HG02852 (cell line): Measurements from ENCODE around the gene ERBB4.
"Not testable (repeated sequence)": the region's sequence is repeated elsewhere in the genome, so short reads cannot be mapped to it uniquely, and the experiment has no call there.

Experiments used
- ATAC-seq: cut with Tn5 transposase; IDR thresholded peaks from one replicate; pipeline ENCODE4 v1.9.1; 2021; ENCODE audit warnings: mild to moderate bottlenecking, moderate library complexity; ENCODE audit not compliant: unreplicated experiment

The ERBB4 gene

DNA sequence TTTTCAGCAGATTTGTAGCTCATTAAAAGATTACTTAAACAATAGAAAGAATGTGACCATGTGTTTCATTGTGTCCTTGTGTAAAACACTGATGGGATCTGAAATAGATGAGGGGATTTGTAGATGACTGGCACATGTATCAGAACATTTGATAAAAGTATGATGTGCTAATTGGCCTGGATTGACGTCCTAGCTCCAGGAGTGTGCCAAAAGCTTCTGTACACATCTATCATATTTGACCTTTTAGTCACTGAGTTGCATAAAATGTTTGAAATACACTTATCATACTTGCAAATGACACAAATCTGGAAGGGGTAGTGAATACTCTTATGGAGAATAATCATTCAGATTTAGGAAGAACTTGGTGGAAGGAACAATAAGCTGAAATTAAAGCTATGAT lies 778.5 kb downstream of the ERBB4 start:
- no peak for ATAC-seq

DNA sequence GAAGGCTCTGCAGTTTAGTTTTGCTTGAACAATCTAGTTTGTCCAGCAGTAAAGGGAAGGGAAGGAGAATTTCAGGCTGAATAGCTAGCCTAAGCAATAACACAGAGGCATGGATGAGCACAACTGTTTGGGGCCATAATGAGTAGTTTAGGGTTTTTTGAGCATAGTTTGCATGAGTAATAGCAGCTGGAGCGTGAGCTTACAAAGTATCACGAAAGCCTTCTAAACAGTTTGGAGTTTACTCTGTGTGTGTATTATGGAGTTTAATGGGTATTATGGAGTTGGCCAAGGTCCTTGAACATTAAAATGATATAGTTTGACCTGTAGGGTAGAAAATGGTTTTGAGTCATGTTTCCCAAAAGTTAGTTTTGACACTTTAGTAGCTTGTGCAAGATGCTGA lies 782.3 kb downstream of the ERBB4 start:
- no peak for ATAC-seq

DNA sequence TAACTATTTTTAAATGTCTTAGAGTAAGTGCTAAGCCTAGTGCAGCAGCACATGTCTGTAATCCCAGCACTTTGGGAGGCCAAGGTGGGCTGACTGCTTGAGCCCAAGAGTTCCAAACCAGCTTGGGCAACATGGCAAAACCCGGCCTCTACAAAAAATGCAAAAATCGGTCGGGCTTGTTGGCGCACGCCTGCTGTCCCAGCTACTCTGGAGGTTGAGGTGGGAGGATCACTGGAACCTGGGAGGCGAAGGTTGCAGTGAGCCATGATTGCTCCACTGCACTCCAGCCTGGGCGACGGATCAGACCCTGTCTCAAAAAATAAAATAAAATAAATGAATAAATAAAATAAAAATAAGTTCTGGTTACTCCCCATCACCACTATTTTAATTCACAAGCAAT lies 783.4 kb downstream of the ERBB4 start:
- ATAC-seq: no peak

DNA sequence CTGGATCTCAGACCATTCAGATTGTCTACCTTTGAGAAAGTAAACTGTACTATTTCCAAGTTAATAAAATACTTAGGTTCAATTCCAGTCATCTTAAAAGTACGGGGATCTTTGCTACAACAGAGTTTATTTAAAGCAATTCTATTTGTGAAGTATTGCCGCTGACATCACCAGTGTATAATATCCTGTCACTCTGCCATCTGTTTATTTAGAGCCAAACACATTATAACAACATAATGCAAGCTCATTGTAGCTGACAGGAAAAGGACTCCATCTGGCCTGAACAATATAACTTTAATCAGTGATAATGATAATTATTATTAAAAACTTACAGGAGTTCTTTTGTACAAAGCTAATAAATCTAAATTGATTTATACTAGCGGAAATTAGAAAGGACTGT lies 786.8 kb downstream of the ERBB4 start:
- ATAC-seq: no peak

DNA sequence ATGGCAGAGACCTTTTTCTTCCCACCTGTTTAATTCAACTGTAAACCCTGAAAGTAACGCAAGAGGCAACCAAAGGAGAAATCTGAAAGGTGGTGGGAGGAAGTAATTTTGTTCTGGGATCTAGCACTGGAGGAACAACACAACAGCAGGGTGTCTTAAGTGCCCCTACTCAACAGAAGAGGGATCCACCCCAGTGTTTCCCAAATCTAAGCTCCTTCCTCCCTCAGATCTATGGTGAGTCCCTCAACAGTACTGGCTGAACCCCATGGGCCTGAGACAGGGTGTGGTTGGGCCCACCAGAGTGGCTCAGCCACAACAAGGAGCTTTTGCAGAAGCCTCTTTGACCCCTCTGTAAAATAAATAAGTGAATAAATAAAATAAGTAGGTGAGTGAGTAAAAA lies 790.3 kb downstream of the ERBB4 start:
- ATAC-seq: no peak

DNA sequence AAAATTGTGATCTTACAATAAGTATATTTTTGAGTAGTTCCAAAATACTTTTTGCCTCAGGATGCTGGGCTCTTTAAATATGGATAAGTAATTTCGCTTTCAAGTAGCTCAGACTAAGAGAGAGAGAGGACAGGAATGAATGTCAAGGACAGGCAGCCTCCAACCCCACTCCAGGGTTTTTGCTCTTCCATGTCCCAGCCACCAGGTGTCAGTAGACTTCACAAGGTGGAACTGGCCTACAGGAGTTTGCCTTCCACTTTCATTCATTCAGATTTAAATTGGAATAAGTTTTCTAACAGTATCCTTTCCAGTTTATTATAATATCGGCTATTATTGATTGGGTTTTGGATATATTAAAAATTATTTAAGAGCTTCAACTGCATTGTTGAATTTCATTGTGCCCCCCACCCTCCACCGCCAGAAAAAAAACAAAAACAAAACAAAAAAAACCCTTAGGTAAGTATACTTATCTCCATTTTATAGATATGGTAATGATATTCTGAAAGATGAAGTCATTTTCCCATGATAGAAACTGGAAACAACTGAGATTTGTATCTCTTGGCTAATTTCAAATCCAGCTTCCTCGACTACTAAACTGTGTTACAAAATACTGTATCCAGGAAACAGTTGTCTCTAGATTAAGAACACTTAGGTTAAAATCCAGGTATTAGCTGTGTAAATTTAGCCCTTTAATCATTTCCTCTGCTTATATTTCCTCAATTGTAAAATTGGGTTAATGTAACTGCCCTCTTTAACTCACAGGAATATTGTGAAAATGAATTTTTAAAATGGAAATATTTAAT lies 793.1 kb downstream of the ERBB4 start:
- peak; percentile 99 for ATAC-seq

DNA sequence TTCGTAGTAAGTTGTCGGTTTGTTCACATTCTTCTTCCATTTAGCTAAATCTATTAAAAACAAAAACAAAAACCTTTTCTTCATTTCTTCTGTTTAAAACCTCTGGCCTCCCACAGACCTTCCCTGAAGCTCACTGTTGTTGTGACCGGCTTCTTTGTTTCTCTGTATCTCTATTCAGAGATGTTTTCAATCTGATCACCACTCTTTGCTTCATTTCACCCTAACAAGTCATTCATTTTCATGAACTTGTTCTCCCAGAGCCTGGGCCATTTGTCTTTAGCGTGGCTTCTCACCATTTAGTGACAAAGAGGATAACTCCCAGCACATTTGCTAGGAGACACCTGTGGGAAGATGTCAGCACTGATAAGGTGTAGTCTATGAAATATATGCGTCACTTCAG lies 794.2 kb downstream of the ERBB4 start:
- no peak for ATAC-seq

DNA sequence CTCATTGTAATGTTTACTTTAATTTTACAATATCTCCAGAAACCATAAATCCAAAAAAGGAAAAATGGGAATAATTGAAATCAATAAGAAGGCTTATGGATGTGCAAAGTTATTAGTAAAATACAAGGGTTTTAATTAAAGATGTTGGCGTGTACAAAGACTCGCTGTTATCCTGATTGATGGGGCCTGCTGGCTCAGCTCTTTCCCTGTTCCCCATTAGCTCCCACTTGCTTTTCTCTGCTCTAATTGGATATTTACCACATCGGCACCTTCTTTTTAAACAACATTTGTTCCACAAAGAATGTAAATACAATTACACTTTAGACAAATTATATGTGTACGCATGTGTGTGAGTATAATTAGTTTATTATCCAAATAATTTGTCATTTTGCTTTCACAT lies 796.6 kb downstream of the ERBB4 start:
- ATAC-seq: no peak

DNA sequence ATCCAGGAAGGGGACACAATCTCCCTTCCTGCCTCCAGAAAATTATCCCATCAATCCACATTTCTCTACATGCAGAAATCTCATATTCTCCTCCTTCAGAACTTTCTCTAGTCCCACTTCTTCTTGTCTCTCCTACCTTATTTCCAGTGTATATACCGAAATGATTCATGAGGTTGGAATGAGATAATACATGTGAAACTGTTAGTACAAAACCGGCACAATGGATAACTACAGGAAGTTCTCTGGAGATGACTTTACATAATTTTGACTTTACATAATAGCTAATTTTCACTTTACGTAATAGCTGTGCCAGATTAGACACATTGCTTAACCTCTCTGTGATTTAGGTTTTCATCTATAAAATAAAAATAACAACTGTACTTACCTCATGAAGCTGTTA lies 801.3 kb downstream of the ERBB4 start:
- no peak for ATAC-seq

DNA sequence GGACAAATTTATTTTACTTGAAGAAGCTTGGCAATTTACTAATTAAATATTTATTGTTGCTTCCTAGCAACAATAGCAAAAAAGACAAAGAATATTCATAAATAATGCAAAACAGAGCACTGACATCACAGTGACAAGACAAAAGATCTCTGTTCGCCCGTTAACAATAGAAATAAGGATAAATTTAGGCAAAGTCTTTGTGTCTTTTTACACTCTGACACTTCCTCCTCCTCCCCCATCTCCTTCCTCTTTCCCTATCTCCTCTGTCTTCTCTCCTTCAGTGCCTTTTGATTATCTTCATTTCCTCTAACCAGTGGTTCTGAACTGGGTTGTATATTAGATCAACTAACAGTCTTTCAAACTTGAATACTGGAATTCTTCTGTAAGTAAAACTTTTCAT lies 808.4 kb downstream of the ERBB4 start:
- ATAC-seq: no peak

DNA sequence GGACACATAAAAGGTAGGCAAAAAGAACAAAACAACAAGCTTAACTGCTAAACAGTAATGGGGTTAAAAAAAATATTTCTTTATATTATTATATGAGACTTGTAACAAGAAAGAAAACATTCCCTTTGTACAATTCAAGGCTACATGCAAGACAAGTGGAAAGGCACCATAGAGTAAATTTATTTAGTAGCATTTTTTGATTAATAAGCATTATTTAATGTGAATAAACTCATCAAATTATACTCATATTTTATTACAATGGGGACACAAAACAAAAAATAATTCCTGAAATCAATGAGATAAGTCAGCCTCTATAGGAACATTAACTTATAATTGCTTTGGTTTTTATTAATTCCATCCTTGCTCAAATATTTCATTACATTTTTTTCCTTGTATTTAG lies 809.2 kb downstream of the ERBB4 start:
- ATAC-seq: no peak

DNA sequence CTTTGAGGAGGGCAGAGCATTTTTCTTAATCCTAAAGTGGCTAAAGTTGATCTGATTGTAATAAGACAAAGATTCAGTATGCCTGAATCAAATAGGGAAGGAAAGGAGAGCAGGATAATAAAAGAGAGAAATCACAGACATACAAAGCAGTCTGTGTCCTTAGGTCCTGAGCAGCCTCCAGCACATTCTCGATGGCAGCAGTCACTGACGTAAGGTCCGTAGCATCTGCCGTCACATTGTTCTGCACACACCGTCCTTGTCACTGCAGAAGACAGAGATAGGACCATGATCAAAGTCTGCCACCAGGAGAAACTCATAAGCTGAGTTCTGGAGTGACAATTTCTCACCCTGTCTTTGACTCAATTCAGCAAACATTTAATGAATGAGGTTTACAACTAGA lies 813.7 kb downstream of the ERBB4 start:
- ATAC-seq: no peak

DNA sequence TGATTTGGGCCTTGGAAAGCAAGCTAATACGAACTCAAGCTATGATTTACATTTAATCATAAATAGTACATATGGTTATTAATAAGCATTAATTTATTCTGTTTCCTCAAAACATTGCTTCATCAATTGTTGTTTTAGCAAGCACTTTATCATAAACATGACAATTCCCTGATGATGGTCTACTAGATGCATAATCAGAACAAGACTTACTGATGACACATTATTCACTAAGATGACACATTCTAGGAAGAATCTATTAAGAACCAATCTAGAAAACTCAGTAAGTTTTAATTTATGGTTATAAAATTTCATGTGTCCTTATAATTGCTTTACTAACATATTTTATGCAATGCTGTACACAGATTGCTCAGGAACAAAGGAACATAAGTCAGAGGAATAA lies 815.2 kb downstream of the ERBB4 start:
- ATAC-seq: no peak

DNA sequence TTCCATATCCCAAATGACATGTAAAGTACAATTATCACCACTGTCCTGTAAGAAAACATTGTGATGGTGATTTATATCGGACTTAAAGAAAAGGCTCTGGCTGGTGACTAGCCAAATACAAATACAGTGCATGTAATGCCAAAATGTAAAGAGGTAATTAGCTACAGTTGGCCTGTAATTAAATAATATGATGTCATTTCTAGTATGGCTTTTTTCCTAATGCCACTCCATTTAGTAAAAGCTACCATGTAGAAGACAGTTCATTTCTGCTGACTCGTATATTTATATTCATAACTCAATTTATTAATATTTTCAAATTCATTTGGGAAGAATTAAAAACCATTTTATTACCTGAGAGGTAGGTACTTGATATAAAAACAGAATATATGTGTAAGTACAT lies 815.7 kb downstream of the ERBB4 start:
- ATAC-seq: no peak

DNA sequence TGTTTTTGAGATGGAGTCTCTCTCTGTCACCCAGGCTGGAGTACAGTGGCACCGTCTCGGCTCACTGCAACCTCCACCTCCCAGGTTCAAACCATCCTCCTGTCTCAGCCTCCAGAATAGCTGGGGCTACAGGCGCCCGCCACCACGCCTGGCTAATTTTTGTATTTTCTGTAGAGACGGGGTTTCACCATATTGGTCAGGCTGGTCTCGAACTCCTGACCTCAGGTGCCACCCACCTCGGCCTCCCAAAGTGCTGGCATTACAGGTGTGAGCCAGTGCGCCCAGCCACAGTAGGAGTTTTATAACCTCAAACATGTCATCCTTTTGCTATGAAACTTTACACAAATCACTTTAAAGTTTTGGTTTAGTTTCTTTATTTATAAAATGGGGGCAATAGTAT lies 816.7 kb downstream of the ERBB4 start:
- ATAC-seq: not testable (repeated sequence)

DNA sequence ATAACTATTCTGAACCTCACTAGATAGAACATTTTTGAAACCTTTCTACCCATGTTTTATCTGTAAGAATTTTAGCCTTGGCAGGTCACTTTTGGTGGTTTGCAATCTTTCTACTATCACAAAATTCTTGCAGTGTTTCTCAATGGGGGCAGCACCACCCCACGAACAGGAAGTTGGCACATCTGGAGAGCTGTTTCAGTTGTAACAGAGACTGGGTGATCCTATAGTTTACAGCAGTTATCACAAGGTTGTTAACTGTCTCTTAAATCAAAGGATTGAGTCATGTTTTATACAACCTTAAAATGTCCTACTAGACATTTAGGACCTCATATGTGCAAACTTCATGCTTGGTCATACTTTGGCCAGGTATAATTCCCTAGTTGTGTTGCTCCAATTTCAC lies 829.2 kb downstream of the ERBB4 start:
- ATAC-seq: no peak

DNA sequence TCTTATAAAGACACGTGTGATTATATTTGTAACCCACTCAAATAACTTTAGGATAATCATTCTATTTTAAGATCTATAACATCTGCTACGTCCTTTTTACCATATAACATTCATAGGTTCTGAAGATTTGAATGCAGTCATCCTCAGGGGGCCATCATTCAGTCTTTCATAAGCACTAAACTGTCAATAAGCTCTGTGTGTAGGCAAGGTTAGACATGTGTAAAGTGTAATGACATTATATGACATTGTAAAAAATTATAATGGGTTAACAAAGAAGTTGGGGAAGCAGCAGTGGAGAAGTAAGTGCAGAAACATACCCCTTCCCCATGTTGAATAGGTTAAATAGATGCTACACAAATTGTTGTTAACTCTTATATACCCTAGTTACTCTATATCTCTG lies 845.9 kb downstream of the ERBB4 start:
- ATAC-seq: no peak

DNA sequence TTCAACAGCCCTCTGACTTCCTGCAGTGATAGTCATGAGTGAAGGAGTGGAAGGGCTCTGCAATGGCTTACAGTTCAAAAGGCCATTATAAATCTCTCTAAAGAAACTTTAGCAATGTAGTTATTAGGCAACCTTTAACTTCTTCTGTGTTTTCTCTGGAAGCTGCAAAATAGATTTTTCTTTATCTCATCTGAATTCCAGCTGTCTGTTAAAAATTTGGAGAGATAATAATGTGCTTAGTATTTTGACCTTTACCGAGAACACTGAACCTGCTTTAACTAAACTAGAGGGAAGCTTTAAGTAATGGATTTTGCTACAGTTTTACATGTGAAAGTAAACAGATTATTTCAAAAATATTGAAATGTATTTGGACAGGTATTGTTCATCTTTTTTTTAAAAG lies 847.9 kb downstream of the ERBB4 start:
- no peak for ATAC-seq

DNA sequence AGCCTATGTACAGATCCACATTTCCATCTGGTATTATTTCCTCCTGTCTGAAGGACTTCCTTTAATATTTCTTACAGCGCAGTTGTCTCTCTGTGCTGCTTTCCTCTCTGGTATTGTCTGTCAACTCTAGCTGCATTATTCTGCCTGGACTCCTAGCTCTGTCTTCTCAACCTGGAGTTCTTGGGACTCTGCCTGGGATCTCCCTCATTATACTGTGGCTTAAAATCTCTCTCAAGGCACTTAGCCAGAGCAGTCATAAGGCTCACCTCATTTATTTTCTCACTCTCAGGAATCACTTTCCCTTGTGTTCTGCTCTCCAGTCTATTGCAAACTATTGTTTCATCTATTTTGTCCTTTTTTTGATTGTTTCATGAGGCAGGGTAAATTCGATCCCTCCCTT lies 850.4 kb downstream of the ERBB4 start:
- no peak for ATAC-seq

DNA sequence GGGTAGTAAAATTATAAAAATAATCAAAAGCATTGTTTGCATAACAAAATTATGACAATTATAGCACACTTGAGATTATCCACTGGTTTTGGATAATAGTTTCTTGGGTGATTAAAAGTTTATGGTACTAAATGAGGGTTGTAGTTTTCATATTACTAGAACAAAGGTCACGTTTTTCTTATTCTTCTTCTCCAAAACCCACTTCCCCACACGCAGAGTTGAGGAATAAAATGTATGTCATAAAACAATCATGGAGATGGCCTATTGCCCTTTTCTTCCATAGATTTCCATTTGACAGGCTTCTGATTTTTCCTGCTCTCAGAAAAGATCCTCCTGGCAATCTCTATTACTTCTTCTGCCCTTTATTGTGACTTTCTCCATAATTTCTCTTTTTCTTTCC lies 863.9 kb downstream of the ERBB4 start:
- no peak for ATAC-seq

DNA sequence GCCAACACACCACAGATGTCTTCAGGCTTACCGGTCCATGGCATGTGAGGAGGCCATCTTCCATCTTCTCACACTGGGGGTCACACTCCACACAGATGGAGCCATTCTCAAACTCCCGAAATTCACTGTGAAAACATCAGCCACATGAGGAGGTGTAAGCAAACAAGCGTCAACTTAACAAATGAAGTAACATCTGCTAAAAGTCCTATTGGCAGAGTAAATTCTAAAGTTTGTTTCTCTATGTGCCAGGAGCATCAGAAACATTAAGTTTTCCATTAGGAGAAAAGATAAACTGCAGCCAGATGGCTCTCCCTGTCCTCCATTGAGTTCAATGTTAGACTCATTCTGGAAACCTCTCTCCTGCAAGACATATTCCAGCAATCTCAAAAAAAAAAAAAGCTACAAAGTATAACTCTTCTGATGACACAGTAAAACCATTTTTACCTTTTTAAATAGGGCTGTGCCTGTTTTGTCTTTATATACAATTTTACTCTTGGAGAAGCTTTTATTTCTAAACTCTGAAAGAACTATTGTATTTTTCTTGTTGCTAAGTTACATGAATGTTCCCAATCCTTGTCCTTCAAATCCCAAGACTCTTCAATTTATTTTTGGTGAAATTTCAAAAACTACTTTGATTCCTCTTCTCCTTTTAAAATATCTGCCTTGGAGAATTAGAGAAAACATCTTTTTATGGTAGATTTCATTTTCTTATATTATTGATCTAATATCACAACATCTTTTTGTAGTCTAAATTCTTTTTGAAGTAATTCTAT lies 865.3 kb downstream of the ERBB4 start:
- ATAC-seq: no peak

DNA sequence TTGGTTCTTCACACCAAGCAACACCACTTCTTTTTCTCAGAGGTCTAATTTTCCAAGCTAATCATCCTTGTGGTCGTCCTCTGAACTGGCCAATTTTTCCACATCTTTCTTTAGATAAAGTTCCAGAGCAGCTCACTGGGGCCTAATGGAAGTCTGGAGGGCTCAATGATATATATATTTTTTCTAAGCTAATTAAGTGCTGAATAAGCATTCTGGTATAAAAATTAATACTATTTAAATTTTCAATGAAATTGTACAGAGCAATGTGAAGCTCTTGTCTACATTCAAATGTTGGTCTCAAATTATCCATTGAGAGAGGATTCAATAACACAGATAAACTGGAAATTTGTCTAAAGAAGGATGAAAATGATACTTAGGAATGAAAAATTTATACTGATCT lies 866.6 kb downstream of the ERBB4 start:
- ATAC-seq: no peak

DNA sequence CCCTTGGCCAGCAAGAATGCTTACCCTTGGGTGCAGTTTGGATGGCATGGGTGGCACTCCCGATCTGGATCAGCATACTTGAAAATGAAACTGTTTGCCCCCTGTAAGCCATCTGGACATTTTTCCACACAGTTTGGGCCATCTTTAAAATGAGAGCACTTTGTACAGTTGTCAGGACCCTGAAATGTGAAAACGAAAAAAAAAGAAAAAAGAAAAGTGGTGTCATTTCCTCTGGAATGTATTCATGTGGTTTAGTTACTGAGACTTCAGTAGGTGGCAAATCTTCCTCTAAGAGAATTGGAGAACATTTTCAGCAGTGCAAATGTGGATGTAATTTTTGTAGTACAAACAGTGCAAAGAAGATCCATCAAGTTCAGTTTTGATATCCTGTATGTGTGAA lies 873.3 kb downstream of the ERBB4 start:
- ATAC-seq: no peak
